ENCODE measurements around the gene CENPM. TPM values are rescaled to one million over a fixed set of nuclear protein-coding genes. Genes with fewer than 3 reads are reported as not detected.

CENPM gene
- total and polyA plus RNA-seq, 2 donors (not counting 3 experiments of a cell fraction or from before 2014, with no cell fraction given) = 34.5 to 37.4 TPM

DNA sequence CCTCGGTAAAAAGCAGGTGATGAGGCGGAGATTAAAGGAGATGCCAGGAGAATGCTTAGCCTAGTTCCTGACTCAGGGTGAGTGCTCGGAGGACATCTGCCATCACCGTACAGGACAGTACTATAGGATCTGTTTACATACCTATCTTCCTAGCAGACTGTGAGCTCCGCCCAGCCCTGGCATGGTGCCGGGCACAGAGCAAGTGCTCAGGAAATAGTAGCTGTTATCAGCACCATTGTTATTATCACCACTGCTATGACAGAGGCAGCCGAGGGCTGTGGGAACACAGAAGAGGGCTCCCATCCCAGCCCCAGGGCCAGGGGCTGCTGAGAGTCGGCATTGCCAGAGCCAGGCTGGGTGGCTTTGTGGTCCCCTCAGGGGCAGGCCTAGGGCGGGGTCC is 21.6 kb upstream of the CENPM start:
- H3K9ac ChIP-seq (replicated peaks; ENCODE audit: extremely low read depth, insufficient read depth, low read length) = no peak overlapping the region
- H3K36me3 ChIP-seq (ENCODE audit: control insufficient read depth in 2 of 2, extremely low read depth in 1 of 2, insufficient read depth in 2 of 2, low read length in 2 of 2) = no peaks in the 10 kb centered on the region
- POLR2A ChIA-PET = no interaction called here
- peak; percentile 18 for FAIRE-seq
- H4K20me1 ChIP-seq (replicated peaks; ENCODE audit: control insufficient read depth, extremely low read depth, insufficient read depth, low read length) = no peaks in the 10 kb centered on the region
- H3K79me2 ChIP-seq (ENCODE audit: control insufficient read depth, insufficient read depth, low read length) = no peaks in the 10 kb centered on the region
- H3K4me3 ChIP-seq (replicated peaks in 1 of 3; ENCODE audit: insufficient read depth in 1 of 3, low read depth in 1 of 3, low read length in 3 of 3) = no peak overlapping the region
- CTCF ChIA-PET = interaction anchor here (1.1 to 5.7 kb wide), 7 partner anchors 28 to 505 kb away, joined by 3 to 83 read pairs (median 16); partner anchors contain the start of gene NDUFA6
- H3K4me2 ChIP-seq (ENCODE audit: insufficient read depth, low read length) = no peak overlapping the region
- DNase-seq (ENCODE audit: low read depth, low spot score) = peak; percentile 58
- peak; percentile 19 for TF ChIP-seq GATA2 (IDR thresholded peaks at IDR 0.05; ENCODE audit: insufficient read depth, insufficient read length, low read depth, low read length)
- TF ChIP-seq EZH2 (IDR thresholded peaks at IDR 0.05; ENCODE audit: borderline replicate concordance, low read depth, low read length, severe bottlenecking) = no peak
- TF ChIP-seq, protein P1, sequence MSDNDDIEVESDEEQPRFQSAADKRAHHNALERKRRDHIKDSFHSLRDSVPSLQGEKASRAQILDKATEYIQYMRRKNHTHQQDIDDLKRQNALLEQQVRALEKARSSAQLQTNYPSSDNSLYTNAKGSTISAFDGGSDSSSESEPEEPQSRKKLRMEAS (IDR thresholded peaks at IDR 0.05; ENCODE audit: insufficient read depth, insufficient read length) = no peak
- intact Hi-C loops (cut with micrococcal nuclease) = no loop called here
- no peak overlapping the region for H3K27ac ChIP-seq (ENCODE audit: insufficient read depth, low read depth, low read length)
- H3K9me1 ChIP-seq (replicated peaks; ENCODE audit: control insufficient read depth, extremely low read depth, insufficient read depth, low read length) = no peaks in the 10 kb centered on the region
- H2AFZ ChIP-seq (ENCODE audit: low read depth, low read length) = no peak overlapping the region
- H3K9me3 ChIP-seq (replicated peaks; ENCODE audit: control insufficient read depth, insufficient read depth, low read length) = no peaks in the 10 kb centered on the region
- H3K4me1 ChIP-seq (ENCODE audit: control insufficient read depth, extremely low read depth, insufficient read depth, low read length) = peaks cover 4% of the 10 kb centered on the region
- no TSS peak for BruUV-seq (replicated peaks)
- dilution Hi-C loops (cut with MboI; ENCODE audit: extremely low pct_ligation_motif_present, low sequenced_read_pairs) = no loop called here
- no peaks in the 10 kb centered on the region for H3K27me3 ChIP-seq (ENCODE audit: control insufficient read depth in 2 of 2, insufficient read depth in 2 of 2, low read length in 2 of 2)

DNA sequence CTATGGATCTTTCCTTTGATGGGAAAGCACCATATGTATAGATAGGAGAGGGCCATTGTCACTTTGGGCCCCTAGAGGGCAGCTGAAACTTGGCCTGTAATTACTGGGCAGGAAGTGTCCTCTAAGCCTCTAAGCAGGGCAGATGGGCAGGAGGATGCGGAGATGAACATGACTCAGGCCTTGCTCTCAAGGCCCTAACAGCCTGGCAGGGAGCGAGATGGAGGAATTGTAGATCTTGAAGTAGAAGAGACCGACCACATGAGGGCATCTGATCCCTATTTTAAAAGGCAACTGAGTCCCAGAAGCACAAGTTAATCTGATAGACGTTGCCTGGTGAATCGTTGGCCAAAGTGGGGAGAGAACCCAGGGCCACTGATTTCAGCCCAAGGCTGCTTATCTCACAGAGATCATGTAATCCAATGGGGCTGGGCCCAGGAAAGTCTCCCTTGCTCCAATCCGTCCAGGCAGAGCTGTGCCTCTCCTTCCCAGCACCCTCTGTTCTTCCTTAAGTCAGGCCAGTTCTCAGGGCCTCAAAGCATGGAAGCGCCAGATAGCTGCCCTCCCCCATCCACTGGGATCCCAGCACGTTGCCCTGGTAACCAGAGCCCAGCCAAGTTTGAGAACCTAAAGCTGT is 19.8 kb upstream of the CENPM start:
- no peaks in the 10 kb centered on the region for H3K36me3 ChIP-seq (ENCODE audit: control insufficient read depth in 2 of 2, extremely low read depth in 1 of 2, insufficient read depth in 2 of 2, low read length in 2 of 2)
- no peak overlapping the region for H2AFZ ChIP-seq (ENCODE audit: low read depth, low read length)
- no peaks in the 10 kb centered on the region for H4K20me1 ChIP-seq (replicated peaks; ENCODE audit: control insufficient read depth, extremely low read depth, insufficient read depth, low read length)
- no peaks in the 10 kb centered on the region for H3K27me3 ChIP-seq (ENCODE audit: control insufficient read depth in 2 of 2, insufficient read depth in 2 of 2, low read length in 2 of 2)
- no TSS peak for BruUV-seq (replicated peaks)
- TF ChIP-seq JUN (IDR thresholded peaks at IDR 0.05; ENCODE audit: borderline replicate concordance, insufficient read depth, insufficient read length, low read depth) = no peak
- TF ChIP-seq, protein P2, sequence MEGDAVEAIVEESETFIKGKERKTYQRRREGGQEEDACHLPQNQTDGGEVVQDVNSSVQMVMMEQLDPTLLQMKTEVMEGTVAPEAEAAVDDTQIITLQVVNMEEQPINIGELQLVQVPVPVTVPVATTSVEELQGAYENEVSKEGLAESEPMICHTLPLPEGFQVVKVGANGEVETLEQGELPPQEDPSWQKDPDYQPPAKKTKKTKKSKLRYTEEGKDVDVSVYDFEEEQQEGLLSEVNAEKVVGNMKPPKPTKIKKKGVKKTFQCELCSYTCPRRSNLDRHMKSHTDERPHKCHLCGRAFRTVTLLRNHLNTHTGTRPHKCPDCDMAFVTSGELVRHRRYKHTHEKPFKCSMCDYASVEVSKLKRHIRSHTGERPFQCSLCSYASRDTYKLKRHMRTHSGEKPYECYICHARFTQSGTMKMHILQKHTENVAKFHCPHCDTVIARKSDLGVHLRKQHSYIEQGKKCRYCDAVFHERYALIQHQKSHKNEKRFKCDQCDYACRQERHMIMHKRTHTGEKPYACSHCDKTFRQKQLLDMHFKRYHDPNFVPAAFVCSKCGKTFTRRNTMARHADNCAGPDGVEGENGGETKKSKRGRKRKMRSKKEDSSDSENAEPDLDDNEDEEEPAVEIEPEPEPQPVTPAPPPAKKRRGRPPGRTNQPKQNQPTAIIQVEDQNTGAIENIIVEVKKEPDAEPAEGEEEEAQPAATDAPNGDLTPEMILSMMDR (IDR thresholded peaks at IDR 0.05; ENCODE audit: extremely low read depth in 1 of 2, insufficient read depth in 1 of 2, low read depth in 1 of 2, low read length in 2 of 2) = peak; percentile 34 to 48
- no peak for TF ChIP-seq EZH2 (IDR thresholded peaks at IDR 0.05; ENCODE audit: borderline replicate concordance, low read depth, low read length, severe bottlenecking)
- no peak for TF ChIP-seq POLR2A (IDR thresholded peaks at IDR 0.05; ENCODE audit: low read depth, low read length)
- no peak for TF ChIP-seq GATA2 (IDR thresholded peaks at IDR 0.05; ENCODE audit: insufficient read depth, insufficient read length, low read depth, low read length)
- dilution Hi-C loops (cut with MboI; ENCODE audit: extremely low pct_ligation_motif_present, low sequenced_read_pairs) = no loop called here
- FAIRE-seq (peak; percentile 81), DNase-seq (ENCODE audit: low read depth, low spot score) (peak; percentile 72)
- ChIA-PET POLR2A (no interaction called here), CTCF (interaction anchor here (0.7 to 5.7 kb wide), 15 partner anchors 11 to 507 kb away, joined by 3 to 83 read pairs (median 4); partner anchors contain the start of genes NAGA and NDUFA6)
- no peak overlapping the region for H3K4me2 ChIP-seq (ENCODE audit: insufficient read depth, low read length)
- no peak overlapping the region for H3K4me3 ChIP-seq (replicated peaks in 1 of 3; ENCODE audit: insufficient read depth in 1 of 3, low read depth in 1 of 3, low read length in 3 of 3)
- no peaks in the 10 kb centered on the region for H3K9me1 ChIP-seq (replicated peaks; ENCODE audit: control insufficient read depth, extremely low read depth, insufficient read depth, low read length)
- no peaks in the 10 kb centered on the region for H3K79me2 ChIP-seq (ENCODE audit: control insufficient read depth, insufficient read depth, low read length)
- H3K27ac ChIP-seq (ENCODE audit: insufficient read depth, low read depth, low read length) = no peak overlapping the region
- peaks cover 4% of the 10 kb centered on the region for H3K4me1 ChIP-seq (ENCODE audit: control insufficient read depth, extremely low read depth, insufficient read depth, low read length)
- intact Hi-C loops (cut with micrococcal nuclease) = loop anchor here (1.0 to 2.0 kb wide), 4 partner anchors 104 to 471 kb away; partner anchors contain the start of genes NAGA and NDUFA6
- H3K9ac ChIP-seq (replicated peaks; ENCODE audit: extremely low read depth, insufficient read depth, low read length) = no peak overlapping the region
- H3K9me3 ChIP-seq (replicated peaks; ENCODE audit: control insufficient read depth, insufficient read depth, low read length) = no peaks in the 10 kb centered on the region
